GM12874 (cell line): ENCODE measurements around the gene TNFRSF13B.

Experiments used
- CTCF ChIP-seq: IDR thresholded peaks from 2 replicates; pipeline ENCODE4 v1.5.1; 2011; ENCODE audit warnings: low read depth, mild to moderate bottlenecking, control low read depth, low read length, moderate library complexity; ENCODE audit not compliant: insufficient read depth

Gene TNFRSF13B

GRCh38 chr17:16900288-16900882 lies 71.5 kb downstream of the TNFRSF13B start:
- no peak for TF ChIP-seq CTCF

- TF ChIP-seq CTCF, result no peak
Measured at GRCh38 chr17:16889088-16889465, 82.8 kb downstream of the TNFRSF13B start.
